AG09309 (cell line): Measurements from ENCODE around the gene GDF10.

ENCODE experiments used
- DNase-seq: peaks from one replicate; pipeline ENCODE4 v3.0.0-alpha.2; 2010; ENCODE audit warnings: low read depth
- H3K4me3 ChIP-seq: 2 replicates; pipeline ENCODE4 v1.5.1; 2011; ENCODE audit warnings: mild to moderate bottlenecking, low read depth, low read length, moderate library complexity; ENCODE audit not compliant: control insufficient read depth
- TF ChIP-seq, protein P1 (sequence below): IDR thresholded peaks from 2 replicates; pipeline ENCODE4 v1.5.1; 2011; ENCODE audit warnings: mild to moderate bottlenecking, low read depth, low read length, inconsistent platforms; ENCODE audit not compliant: insufficient read depth, control insufficient read depth; ENCODE audit errors: missing control alignments

Gene GDF10

DNA sequence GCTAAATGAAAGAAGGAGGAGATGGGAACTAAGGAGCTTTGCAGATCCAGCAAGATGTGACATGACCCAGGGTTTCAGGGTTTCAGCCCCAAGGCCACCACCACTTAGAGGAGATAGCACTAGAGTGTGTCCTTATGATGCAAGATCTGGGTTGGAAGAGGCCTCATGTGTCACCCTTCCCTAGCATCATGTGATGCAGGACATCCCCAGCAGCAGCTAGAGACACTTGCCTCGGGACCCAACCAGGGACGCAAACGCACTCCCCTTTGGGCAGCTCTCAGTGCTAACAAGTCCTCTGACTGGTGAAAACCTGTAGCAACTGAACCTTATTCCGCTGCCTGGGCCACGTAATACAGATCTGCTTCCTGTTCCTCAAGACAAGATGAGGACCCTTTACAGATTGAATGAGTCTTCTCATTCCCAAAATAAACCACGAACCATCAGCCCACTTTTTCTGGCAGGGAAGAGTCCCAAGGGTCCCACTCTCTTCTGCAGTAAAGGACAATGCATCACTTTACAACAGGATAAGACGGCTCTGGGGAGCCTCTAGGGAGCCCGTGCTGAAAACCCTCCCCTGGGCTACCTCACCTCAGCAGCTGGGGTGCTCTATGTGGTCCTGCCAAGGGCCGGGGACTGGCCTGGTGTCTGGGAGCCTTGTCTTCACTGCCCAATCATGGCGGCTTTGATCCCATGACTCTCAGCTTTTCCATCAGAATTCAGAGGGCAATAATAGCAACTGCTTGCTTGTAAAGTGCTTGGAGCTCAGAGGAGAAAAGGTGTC, 44.8 kb upstream of the GDF10 start:
- TF ChIP-seq, protein P1, sequence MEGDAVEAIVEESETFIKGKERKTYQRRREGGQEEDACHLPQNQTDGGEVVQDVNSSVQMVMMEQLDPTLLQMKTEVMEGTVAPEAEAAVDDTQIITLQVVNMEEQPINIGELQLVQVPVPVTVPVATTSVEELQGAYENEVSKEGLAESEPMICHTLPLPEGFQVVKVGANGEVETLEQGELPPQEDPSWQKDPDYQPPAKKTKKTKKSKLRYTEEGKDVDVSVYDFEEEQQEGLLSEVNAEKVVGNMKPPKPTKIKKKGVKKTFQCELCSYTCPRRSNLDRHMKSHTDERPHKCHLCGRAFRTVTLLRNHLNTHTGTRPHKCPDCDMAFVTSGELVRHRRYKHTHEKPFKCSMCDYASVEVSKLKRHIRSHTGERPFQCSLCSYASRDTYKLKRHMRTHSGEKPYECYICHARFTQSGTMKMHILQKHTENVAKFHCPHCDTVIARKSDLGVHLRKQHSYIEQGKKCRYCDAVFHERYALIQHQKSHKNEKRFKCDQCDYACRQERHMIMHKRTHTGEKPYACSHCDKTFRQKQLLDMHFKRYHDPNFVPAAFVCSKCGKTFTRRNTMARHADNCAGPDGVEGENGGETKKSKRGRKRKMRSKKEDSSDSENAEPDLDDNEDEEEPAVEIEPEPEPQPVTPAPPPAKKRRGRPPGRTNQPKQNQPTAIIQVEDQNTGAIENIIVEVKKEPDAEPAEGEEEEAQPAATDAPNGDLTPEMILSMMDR: no peak
- DNase-seq: no peak
- H3K4me3 ChIP-seq: no peak overlapping the region

DNA sequence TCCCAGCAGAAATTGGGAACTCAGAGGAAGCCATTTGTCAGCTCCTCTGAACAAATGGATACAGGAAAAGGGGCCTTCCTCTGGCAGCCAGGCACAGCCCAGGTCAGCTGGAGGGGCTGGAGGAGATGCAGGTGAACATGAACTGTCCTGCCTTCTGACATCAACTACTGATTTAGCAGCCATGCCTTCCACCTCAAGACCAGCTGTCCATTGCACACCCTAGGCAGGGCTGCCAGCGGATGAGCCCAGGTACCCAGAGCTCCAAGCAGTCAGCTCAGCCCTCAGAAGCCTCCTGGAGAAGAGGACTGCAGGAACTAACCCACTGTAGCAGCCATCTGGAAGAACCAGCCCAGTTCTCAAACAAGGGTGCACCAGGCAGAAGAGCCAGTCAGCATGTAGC, 44.1 kb upstream of the GDF10 start:
- TF ChIP-seq, protein P1: no peak
- no peak overlapping the region for H3K4me3 ChIP-seq
- no peak for DNase-seq

DNA sequence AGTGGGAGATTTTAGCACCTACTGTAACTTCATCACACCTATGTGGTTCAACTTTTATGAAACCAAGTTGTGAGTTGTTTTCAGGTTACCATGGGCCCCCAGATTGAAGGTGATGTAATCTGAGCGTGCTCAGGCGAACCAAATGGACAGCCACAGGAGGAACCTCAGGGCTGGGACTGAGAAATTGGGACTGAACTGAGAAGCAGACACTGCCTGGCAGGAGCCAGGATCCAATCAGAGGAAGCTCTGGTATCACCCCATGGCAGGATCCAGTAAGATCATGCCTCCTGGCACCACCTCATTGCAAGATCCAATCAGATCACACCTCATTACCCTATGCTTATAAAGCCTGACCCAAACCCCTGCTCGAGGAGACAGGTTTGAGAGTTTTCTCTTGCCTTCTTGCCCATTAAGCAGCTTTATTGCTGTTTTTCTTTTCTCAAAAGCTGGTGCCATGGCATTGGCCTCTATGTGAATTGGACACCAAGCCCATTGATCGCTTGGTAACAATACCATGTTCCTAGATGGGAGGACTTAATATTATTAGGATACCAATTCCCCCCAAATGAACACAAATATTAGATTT, 43.2 kb upstream of the GDF10 start:
- TF ChIP-seq, protein P1: no peak
- no peak for DNase-seq
- no peak overlapping the region for H3K4me3 ChIP-seq

DNA sequence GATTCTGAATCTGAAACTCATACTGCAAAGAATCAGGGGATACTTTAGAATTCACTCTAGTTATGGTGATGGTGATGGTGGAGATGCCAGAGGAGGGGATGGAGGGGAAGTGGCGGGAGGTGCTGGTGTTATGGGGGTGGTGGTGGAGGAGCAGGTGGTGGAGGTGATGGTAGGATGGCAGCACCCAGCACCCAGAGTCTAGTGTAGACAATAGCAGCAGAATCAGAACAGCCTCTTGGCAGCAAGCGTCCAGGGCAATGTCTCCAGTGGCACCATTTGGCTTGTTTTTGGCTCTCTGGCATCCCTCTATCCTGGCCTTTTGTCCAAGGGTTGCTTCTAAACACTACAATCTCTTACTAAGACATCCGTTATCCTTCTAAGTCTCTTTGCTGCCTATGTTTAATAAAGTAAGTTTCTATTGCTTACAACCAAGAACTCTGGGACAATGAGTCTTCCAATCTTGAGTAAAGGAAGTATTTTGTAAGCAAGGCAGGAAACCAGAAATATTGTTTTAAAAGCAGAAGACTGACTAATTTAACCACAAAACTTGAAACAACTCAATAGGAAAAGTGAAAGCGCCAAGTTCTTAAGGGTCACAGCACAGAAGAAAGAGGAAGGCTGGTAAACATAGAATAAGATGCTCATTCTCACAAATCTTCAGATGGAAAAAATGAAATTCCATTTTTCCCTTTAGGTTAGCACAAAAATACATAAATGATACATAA, 42.4 kb upstream of the GDF10 start:
- no peak overlapping the region for H3K4me3 ChIP-seq
- peak; percentile 34 for DNase-seq
- TF ChIP-seq, protein P1: no peak

DNA sequence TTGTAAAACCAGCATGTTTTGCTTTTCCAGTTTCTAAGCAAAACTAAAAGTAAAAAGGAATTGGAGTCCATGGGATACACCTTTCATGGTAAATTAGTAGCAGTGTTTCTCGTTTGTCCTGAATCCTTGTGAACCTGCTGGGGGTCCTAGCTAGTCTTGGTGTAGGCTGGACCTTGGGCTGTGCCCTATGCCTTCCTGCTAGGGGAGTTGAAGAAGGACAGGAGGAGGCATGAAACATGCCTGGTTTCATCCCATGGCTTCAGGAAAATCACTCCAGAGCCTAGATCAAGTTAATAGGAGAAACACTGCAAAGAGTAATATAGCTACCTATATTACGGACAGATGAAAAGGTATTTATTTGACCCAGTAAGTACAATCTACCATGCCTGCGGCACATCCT, 41.1 kb upstream of the GDF10 start:
- TF ChIP-seq, protein P1: no peak
- H3K4me3 ChIP-seq: no peak overlapping the region
- DNase-seq: no peak

DNA sequence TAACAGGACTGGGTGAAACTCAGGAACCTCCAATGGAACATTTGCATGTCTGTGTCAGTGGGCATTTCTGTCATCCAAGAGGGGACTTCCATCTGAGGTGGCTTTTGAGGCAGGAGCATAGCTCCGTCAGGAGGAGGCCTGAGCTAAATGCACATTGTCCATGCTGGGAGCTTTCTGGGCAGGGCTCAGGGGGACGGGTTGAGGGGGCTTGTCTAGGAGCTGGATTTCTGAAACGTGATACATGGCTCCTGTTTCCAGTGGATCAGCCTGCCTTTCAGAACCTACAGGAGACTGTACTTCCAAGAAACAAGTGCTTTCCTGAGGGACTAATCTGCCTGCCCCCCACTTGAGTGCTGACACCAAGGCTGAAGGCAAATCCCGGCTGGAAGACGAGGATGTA, 40.5 kb upstream of the GDF10 start:
- TF ChIP-seq, protein P1: no peak
- no peak for DNase-seq
- H3K4me3 ChIP-seq: no peak overlapping the region
